Fibroblast of skin of right quadriceps (primary cell): ENCODE results near the gene RRAD.

Experiments
- DNase-seq: peaks from one replicate; pipeline ENCODE4 v3.0.0-alpha.2; 2013

Gene RRAD

DNA sequence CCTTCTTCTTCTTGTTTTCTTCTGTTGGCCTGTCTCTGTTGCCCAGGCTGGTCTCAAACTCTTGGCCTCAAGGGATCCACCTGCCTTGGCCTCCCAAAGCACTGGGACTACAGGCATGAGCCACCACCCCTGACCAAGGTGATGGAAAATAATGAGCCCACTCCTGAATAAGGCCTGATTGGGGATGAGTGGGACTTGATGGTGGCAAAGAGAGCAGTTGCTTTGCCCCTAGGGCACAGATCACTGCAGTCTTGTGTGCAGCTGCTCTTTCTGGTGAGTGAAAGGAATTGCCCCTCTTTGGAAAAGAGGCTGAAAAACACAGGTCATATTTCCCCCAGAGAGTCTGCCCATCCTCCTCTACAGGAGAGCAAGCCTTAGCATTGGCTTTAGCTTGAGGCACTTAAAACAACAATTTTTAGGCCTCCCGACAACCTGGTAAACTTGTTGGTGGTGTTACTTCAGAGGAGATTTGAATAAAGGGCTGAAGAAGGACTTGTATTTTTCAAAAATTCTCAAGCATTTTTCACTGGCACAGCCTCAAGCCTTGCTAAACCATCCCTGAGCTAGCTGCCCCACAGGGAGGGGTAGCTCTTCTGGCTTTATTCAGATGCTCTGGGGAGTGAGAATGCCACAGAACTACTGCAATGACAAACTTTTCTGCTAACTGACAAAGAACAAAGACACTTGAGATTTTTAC is 51.1 kb downstream of the RRAD start:
- DNase-seq, result peak; percentile 31

- no peak for DNase-seq
These were observed 51.7 kb downstream of the RRAD start for GRCh38 chr16:66873685-66874055.

DNA sequence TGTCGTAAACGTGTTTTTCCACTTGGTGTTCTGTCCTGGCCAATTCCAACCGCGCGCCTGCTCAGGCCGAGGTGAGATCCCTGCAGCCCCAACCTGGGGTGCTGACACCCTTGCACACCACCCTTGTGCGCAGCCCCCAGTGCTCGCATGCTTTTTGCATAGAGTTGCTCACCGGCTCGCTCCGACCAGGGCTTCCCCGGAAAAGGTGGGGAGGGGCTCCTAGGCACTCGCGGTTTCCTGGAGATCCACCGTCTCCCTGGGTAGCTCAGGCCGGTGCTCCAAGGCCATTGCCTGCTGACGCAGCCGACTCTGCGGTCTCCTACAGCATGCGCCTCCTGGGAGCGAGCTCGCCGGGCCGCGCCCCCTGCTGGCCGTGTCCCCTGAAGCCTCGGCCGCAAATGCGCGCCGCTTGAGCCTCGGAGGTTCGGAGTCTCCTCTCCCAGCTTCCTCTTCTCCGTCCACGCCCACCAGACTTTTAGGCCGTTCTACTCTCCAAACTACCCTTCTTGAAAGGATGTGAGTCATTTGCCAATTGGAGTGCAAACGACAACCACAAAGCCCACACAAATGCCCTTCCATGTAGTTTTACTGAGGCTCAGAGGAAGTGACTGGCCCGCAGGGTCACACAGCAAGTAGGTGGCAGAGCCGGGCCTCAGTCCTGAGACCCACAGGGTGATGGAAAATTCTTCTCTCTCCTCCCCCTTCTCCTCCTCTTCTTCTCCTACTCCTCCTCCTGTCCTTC is 52.2 kb downstream of the RRAD start:
- peak; percentile 100 for DNase-seq

- no peak for DNase-seq
These were observed 52.8 kb downstream of the RRAD start for GRCh38 chr16:66872559-66872942.

DNA sequence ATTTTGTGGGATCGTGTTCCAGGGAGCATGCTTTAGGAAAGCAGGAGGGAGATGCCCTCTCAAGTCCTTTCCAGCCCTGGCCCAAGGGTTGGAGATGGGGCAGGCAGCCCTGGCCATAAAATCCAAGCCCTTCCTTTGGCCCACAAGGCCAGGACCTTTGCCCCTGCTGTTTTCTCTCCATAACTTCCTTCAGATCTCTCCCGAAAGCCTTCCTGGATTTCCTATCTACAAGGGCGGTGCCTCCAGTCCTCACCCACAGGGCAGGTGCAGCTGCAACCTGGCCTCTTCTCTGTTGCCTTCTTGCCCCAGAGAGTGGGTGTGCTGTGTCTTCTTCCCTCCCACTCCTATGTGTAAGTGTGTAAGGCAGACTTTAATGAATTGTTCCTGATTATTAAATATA is 53.5 kb downstream of the RRAD start:
- no peak for DNase-seq
